Activated CD8-positive, alpha-beta memory T cell treated with anti-CD3 and anti-CD28 coated beads for 48 hours (primary cell): Measurements from ENCODE around the gene MUC16.
"Not testable (repeated sequence)": the region's sequence is repeated elsewhere in the genome, so short reads cannot be mapped to it uniquely, and the experiment has no call there.

Experiments used
- DNase-seq, 3 experiments: peaks; one replicate each; pipeline ENCODE4 v3.0.0-alpha.2; 2020; ENCODE audit warnings: low read depth in 2 of 3, low spot score in 2 of 3

Gene MUC16

GRCh38 chr19:9009935-9010651, at the start of gene MUC16:
MUC16 (minus strand) TSS chr19:9010409.
- DNase-seq, result no peak

DNA sequence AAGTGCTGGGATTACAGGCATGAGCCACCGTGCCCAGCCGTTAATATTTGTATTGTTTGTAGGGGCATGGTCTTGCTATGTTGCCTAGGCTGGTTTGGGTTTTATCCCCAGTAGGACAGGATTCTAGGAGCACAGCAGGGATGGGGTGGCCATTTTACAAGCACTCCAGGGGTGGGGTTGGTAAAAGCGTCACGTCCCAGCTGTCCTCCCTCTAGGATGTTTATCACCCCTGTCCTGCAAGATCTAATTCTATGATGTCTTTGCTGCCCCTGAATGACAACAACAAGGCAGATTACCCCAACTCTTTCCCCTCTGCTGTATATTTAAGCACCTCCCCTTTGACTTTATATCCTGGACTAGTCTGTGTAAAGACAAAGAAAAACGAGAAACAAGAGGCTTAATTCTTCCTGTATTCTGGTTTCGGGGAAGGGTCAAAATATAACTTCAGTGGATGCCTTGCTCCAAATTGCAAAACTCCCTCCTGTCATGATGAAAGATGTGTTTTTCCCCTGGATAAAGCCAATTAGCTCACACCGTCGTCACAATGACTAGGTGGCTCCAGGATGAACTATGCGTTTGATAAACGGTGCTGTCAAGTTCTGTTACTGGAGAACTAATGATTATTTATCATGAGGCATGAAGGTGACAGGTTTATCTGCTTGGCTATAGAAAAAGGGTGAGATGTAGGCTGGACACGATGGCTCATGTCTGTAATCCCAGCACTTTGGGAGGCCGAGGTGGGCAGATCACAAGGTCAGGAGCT, 48.9 kb upstream of the MUC16 start:
- DNase-seq, result no peak

DNA sequence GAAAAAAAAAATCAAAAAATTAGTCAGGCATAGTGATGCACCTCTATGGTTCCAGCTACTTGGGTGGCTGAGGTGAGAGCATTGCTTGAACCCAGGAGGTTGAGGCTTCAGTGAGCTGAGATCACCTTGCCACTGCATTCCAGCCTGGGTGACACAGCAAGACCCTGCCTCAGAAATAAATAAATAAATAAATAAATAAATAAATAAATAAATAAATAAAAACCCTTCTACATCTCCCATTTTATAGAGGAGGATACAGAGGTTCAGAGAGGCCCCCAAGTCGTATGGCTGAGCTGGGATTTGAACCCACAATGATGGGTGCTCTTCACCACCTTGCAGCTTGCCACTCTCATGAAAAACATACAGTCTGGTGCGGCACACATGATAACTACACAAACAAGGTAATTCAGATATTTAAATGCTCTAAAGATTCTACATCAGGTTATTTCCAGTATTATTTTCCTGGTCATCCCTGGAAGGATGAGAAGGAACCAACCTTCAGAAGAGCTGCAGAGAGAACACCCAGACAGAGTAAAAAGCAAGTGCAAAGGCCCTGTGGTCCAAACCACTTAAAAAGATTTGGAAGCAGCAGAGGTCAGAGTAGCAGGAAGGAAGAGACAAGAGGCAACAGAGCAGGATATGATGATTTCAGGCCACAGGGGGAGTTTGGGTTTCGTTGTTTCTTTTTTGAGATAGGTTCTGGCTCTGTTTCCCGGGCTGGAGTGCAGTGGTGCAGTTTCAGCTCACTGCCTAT, 47.5 kb upstream of the MUC16 start:
- no peak for DNase-seq

DNA sequence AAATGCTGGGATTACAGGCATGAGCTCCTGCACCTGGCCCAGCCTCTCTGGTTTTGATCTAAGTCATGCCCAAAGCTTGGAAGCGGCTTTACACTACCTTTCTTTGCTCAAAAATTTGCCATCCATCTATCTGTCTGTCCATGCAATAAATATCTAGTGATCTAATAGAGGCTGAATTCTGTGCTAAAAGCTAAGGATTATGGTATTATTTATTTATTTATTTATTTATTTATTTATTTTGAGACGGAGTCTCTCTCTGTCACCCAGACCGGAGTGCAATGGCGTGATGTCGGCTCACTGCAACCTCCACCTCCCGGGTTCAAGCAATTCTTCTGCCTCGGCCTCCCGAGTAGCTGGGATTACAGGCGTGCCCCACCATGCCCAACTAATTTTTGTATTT, 45.9 kb upstream of the MUC16 start:
- not testable (repeated sequence) for DNase-seq

DNA sequence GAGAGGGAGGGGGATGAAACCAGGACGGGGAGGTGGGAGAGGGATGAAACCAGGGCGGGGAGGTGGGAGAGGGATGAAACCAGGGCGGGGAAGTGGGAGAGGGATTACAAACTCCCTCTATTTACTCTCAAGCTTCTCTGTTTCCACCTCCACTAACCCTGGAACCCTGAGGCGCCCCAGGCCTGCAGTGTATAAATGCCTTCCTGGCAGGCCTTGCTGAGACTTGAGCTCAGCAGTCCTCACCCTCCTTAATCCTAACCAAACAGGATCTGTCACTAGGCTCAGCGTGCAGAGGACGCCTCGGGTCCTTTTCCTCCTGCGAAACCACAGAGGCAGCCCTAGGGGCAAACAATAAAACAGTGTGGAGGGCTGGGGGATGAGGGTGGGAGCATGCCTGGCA, 44.6 kb upstream of the MUC16 start:
- no peak for DNase-seq

DNA sequence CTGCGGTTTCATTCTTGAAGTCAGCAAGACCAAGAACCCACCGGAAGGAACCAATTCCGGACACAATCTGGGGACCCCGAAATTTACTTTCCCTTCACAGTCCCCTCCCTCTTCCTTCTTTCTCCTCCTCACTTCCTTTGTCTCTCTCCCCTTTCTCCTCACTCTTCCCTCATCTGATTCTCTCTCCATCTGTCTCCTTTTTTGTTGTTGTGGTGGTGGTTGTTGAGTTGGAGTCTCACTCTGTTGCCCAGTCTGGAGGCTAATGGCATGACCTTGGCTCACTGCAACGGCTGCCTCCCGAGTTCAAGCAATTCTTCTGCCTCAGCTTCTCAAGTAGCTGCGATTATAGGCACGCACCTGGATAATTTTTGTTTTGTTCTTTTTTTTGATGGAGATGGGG, 44.0 kb upstream of the MUC16 start:
- no peak for DNase-seq

GRCh38 chr19:9053674-9054073, 43.5 kb upstream of the MUC16 start:
- DNase-seq, result not testable (repeated sequence)

DNA sequence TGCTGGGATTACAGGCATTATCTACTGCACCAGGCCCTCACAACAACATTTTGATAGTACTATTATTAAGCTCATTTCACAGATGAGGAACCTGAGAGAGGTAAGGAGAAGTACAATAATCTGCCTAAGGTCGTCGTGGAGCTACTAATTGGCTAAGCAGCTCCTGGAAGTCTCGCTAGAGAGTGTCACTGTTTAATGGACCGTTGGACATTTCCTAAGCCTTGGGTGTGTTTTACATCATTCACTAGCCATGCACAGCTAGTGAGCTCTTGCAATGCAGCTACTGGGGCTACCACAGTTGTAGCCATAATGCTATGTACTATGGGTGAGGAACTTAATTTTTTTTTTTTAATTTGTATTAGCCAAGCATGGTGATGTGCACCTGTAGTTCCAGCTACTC, 42.7 kb upstream of the MUC16 start:
- DNase-seq, result no peak

DNA sequence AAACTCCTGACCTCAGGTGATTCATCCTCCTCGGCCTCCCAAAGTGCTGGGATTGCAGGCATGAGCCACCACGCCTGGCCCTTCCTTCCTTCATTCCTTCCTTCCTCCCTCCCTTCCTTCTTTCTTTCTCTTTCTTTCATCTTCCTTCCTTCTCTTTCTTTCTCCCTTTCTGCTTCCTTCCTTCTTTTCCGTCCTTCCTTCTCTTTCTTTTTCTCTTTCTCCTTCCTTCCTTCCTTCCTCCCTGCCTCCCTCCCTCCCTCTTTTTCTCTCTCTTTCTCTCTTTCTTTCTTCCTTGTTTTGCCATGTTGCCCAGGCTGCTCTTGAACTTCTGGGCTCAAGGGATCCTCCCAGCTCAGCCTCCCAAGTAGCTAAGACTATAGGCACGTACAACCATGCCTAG, 36.5 kb upstream of the MUC16 start:
- DNase-seq, result no peak

DNA sequence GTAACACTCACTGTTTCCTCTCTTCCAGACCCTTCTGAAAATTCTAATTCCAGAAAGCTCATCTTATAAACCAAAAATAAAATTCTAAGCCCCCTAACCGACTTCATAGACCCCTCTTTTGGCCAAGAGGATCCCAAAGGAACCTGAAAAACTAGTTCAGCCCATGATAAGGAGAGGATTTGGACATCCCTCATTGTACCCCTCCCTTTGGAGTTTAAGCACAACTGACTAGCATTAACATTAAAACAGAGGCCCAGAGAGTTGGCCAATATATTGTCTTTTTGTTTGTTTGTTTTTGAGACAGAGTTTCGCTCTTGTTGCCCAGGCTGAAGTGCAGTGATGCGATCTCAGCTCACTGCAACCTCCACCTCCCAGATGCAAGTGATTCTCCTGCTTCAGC, 34.2 kb upstream of the MUC16 start:
- no peak for DNase-seq

GRCh38 chr19:9043524-9043923, 33.3 kb upstream of the MUC16 start:
- DNase-seq, result no peak

DNA sequence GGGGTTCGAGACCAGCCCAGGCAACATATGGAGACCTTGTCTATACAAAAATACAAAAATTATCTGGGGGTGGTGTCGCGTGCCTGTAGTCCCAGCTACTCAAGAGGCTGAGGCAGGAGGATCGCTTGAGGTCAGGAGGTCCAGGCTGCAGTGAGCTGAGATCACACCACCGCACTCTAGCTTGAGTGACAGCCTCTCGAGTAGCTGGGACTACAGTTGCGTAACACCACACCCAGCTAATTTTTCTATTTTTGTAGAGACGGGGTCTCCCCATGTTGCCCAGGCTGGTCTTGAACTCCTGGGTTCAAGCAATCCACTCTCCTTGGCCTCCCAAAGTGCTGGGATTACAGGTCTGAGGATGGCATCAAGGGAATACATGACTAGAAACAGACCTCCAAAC, 30.8 kb upstream of the MUC16 start:
- DNase-seq, result no peak

- no peak for DNase-seq
These were observed 29.9 kb upstream of the MUC16 start for GRCh38 chr19:9040131-9040530.

DNA sequence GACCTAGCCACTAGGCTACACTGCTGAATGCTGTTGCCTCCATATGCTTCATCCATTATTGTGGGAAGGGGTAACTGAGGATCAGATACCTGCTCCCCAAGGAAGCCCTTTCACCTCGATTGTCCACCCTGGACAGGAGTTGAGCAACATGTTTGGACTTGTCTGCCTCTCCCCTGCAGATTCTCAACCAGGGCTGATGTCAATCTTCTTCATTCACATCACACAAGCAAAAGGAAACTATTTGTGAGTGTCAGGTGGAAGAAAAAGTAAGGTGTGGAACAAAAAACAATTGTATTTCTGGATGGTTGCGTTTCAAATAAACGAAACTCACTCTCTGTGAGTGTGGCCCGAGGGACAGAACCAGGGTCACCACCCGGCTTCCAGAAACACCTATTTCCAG, 29.5 kb upstream of the MUC16 start:
- DNase-seq, result no peak

DNA sequence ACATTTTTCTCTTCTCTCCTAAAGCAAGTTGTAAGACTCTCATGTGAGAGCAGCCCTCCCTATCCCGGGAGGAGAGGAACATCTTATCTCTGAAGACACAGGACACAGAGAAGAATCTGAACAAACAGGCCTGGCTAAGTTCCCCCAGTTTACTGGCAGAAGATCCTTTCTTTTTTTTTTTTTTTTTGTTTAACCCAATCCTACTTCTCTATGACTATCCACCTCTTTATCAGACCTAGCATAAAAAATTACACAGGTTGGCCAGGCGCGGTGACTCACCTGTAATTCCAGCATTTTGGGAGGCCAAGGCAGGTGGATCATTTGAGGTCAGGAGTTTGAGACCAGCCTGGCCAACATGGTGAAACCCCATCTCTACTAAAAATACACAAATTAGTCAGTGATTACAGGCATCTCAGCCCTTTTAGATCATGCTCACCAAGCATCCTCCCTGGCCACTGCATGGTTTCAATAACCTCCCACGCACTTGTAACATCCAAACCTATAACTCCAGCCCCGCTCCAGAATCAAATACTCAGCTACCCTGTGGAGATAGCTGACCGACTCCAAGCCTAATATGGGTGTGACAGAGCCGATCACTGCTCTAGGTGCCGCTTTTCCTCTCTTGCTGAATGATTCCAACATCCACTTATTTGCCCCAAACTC, 27.3 kb upstream of the MUC16 start:
- DNase-seq, result no peak

DNA sequence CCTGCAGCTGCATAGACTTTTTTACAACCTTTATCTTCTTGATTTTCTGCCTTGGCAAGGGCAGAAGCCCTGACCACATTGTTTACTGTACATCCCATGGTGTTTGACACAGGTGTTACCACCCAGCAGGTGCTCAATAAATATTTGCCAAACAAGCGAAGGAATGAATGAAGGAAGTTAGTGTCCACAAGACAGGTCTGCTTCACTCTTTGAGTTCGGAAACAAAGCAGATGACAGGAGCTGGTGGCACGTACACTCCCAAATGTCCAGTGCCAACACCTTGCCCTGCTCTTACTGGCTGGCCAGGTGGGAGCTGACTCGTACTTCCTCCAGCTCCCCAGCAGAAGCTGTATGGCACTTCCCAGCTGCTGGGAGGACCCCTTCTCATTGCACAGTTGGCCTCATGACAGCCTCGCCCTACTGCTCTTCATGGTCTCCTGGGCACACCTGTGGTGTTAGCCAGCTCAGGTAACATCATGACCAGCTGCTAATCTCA, 22.0 kb upstream of the MUC16 start:
- no peak for DNase-seq

DNA sequence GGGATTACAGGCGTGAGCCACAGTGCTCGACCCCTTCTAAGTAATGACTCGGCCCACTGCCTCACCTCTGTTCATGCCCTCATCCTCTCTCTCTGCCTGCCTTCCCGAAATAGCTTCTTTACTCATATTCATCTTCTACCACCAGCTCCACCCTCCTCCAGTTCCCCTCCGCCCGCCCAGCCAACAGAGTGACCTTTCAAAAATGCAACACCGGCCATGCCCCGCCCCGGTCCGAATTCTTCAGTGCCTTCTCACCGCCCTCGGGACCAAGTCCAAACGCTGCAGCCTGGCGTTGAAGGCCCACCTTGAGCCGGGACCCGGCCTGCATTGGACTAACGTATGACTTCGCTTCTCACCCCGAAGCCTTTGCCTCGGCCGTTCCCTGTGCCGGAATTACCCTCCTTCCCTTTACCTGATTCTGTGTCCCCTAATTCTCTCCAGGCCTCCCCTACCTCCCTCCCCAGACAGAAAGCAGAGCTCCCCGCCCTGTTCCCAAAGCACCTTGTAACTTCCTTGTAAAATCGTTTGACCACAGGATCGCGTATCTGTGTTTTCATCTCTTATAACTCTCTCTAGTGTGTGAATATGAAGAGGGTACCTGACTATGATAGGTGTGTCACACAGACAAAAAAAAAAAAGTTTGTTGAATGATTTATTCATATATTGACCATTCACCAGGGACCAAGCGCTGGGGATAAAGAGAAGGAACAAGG, 8.1 kb upstream of the MUC16 start:
- DNase-seq, result no peak

DNA sequence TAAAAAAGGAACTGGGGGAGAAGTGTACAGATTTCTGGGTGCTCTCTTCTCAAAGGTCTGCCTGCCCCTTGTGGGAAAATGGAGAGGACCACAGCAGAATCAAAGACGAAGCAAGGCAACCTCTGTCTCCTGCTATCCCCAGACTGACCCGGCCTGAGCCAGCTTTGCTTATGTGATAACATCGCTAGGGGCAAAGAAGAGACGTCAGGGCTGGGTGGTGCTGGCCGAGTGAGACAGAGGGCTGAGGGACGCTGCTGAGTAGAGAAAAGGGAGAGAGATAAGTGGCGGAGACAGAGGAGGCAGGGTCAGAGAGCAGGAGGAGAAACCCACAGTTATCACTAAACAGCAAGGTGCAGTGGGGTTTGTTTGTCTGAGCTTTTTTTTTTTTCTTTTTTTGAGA, 4.6 kb upstream of the MUC16 start:
- DNase-seq, result no peak

DNA sequence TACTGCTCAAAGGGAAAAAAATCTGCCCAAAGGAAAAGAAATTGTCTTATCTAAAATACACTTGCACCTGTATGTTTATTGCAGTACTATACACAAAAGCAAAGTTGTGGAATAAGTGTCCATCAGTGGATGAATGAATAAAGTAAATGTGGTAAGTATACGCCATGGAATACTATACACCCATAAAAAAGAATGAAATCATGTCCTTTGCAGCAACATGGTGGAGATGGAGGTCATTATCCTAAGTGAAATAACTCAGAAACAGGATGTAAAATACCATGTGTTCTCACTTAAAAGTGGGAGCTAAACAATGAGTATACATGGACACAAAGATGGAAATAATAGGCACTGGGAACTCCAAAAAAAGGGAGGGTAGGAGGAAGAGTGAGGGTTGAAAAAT, 3.8 kb upstream of the MUC16 start:
- no peak for DNase-seq

DNA sequence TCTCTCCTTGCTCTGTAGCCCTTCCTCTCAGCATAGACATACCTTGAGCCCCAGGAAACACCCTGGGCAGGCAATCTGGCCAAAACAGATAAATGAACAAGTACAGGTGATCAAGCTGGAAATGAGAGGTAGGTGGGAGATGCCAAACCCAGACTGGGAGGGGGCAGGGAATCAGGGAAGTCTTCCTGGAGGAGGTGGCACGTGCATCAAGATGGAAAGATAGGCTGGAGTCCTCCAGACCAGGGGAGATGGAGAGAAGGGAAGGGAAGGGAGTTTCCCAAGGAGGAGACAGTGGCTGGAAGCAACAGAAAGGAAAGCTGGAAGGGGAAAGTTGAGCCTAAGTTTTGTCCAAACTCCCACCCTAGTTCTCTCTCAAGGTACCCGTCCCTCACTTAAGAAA, 1.7 kb upstream of the MUC16 start:
- no peak for DNase-seq

DNA sequence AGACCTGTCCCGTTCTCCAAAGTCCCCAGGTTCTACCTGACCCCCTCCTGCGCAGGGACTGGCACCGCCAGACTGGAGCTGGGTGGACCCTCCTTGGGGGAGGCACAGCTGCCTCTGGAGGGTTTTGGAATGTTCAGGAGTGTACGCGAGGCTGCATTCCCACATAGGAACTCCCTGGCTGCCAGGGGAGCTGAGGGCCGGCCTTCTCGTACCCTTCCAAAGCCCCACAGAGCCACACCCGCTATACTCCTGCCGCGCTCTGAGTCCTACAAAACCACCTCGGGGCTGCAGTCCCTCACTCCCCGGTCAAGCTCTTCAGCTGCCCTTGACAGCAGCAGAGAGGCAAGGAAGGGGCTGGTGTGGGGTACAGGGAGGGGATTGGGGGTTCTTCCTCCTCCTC, 484 bp upstream of the MUC16 start:
- no peak for DNase-seq
